HG03575 (cell line): ENCODE data around the gene NEDD8.

Experiments used
- ATAC-seq: cut with Tn5 transposase; IDR thresholded peaks from one replicate; pipeline ENCODE4 v1.9.1; 2021; ENCODE audit not compliant: unreplicated experiment, insufficient number of reproducible peaks, low FRiP score; ENCODE audit errors: extremely low read depth

NEDD8 gene

GRCh38 chr14:24266344-24267244, 34.4 kb upstream of the NEDD8 start:
- no peak for ATAC-seq

- no peak for ATAC-seq
Observed at GRCh38 chr14:24264298-24264697, 32.1 kb upstream of the NEDD8 start.

GRCh38 chr14:24263848-24264247, 31.7 kb upstream of the NEDD8 start:
- no peak for ATAC-seq

GRCh38 chr14:24262821-24263733, 30.9 kb upstream of the NEDD8 start, which contains the start of gene TGM1:
Gene TGM1, minus strand, starts transcription at chr14:24263177. Its CDS starts 825 bp downstream, at chr14:24262352.
- no peak for ATAC-seq

GRCh38 chr14:24261969-24262327, 29.8 kb upstream of the NEDD8 start:
- ATAC-seq = no peak

GRCh38 chr14:24261256-24261968, 29.2 kb upstream of the NEDD8 start:
- no peak for ATAC-seq

GRCh38 chr14:24260780-24261157, 28.6 kb upstream of the NEDD8 start:
- no peak for ATAC-seq

- no peak for ATAC-seq
Observed at GRCh38 chr14:24260026-24260779, 28.0 kb upstream of the NEDD8 start.

- no peak for ATAC-seq
Observed at GRCh38 chr14:24259282-24260025, 27.3 kb upstream of the NEDD8 start.

- ATAC-seq = no peak
Observed at GRCh38 chr14:24258548-24259265, 26.5 kb upstream of the NEDD8 start.

- ATAC-seq = no peak
Observed at GRCh38 chr14:24258119-24258518, 26.0 kb upstream of the NEDD8 start.

GRCh38 chr14:24256960-24257359, 24.8 kb upstream of the NEDD8 start:
- no peak for ATAC-seq

- ATAC-seq = no peak
Observed at GRCh38 chr14:24255931-24256711, 24.0 kb upstream of the NEDD8 start.

- no peak for ATAC-seq
Observed at GRCh38 chr14:24255438-24255837, 23.3 kb upstream of the NEDD8 start.

GRCh38 chr14:24254630-24255392, 22.6 kb upstream of the NEDD8 start:
- ATAC-seq = no peak

- no peak for ATAC-seq
Observed at GRCh38 chr14:24253936-24254335, 21.8 kb upstream of the NEDD8 start.
